CD8-positive, alpha-beta memory T cell (primary cell): ENCODE measurements around the gene PLA2G2D. TPM values are rescaled to one million over a fixed set of nuclear protein-coding genes. Genes with fewer than 3 reads are reported as not detected.

ENCODE experiments used
- CTCF ChIA-PET: fragments of 350-600 bp; sonication (Branson Sonifier 250); formaldehyde crosslinking; loops from one replicate; lab custom pipeline; 2021; ENCODE audit warnings: antibody characterized with exemption; lab: Charles Lee
- POLR2A ChIA-PET: fragments of 350-600 bp; sonication (Branson Sonifier 250); formaldehyde crosslinking; loops from one replicate; lab custom pipeline; 2021; ENCODE audit warnings: antibody characterized with exemption; lab: Charles Lee
- DNase-seq, 5 donors: peaks; one replicate each; pipeline versions ENCODE4 v3.0.0 to v3.0.0-alpha.2; 2020 to 2022; ENCODE audit warnings: mixed read lengths in 1 of 5
- H3K27ac ChIP-seq: one replicate; pipeline ENCODE4 v1.7.0; 2013; ENCODE audit warnings: low read depth, mild to moderate bottlenecking, low read length, moderate library complexity
- H3K27me3 ChIP-seq: 2 replicates; pipeline ENCODE4 v1.7.0; 2013; ENCODE audit warnings: low read length, mild to moderate bottlenecking; ENCODE audit not compliant: insufficient read depth, poor library complexity, severe bottlenecking
- H3K36me3 ChIP-seq: 2 replicates; pipeline ENCODE4 v1.7.0; 2013; ENCODE audit warnings: mild to moderate bottlenecking, low read length, moderate library complexity; ENCODE audit not compliant: insufficient read depth
- H3K4me1 ChIP-seq: 2 replicates; pipeline ENCODE4 v1.7.0; 2013; ENCODE audit warnings: mild to moderate bottlenecking, low read length, moderate library complexity; ENCODE audit not compliant: insufficient read depth
- H3K4me3 ChIP-seq: 2 replicates; pipeline ENCODE4 v1.7.0; 2013; ENCODE audit warnings: mild to moderate bottlenecking, low read length
- H3K9me3 ChIP-seq: 2 replicates; pipeline ENCODE4 v1.7.0; 2013; ENCODE audit warnings: mild to moderate bottlenecking, low read length
- H3K27ac Mint-ChIP-seq, 8 donors: one replicate each; pipeline ENCODE4 v1.8.0; 2020 to 2021; ENCODE audit warnings: mixed read lengths in 8 of 8, mild to moderate bottlenecking in 6 of 8, inconsistent platforms in 3 of 8, moderate library complexity in 3 of 8
- H3K27me3 Mint-ChIP-seq, 2 donors: one replicate each; pipeline ENCODE4 v1.8.0; 2020 to 2021; ENCODE audit warnings: mixed read lengths in 2 of 2, mild to moderate bottlenecking in 1 of 2, moderate library complexity in 1 of 2
- H3K36me3 Mint-ChIP-seq, 3 donors: one replicate each; pipeline ENCODE4 v1.8.0; 2020 to 2021; ENCODE audit warnings: mixed read lengths in 3 of 3, inconsistent platforms in 1 of 3, mild to moderate bottlenecking in 1 of 3
- H3K4me1 Mint-ChIP-seq, 3 donors: one replicate each; pipeline ENCODE4 v1.8.0; 2020 to 2021; ENCODE audit warnings: mixed read lengths in 3 of 3, inconsistent platforms in 1 of 3, mild to moderate bottlenecking in 1 of 3
- H3K4me3 Mint-ChIP-seq, 7 donors: one replicate each; pipeline ENCODE4 v1.8.0; 2020 to 2021; ENCODE audit warnings: mixed read lengths in 7 of 7, mild to moderate bottlenecking in 6 of 7, moderate library complexity in 4 of 7, inconsistent platforms in 2 of 7
- H3K9me3 Mint-ChIP-seq, 5 donors: one replicate each; pipeline ENCODE4 v1.8.0; 2020 to 2022; ENCODE audit warnings: mixed read lengths in 5 of 5, mild to moderate bottlenecking in 3 of 5, moderate library complexity in 2 of 5, inconsistent platforms in 1 of 5
- polyA plus RNA-seq: library from polyadenylated mRNA; unstranded; fragments of 300-500 nt; fragmentation: Illumina TruSeq; gene quantifications from one replicate; pipeline ENCODE4 v1.2.3, GENCODE V29; 2021
- total RNA-seq, 2 experiments: library from RNA; stranded (reverse); gene quantifications; one replicate each; pipeline ENCODE4 v1.2.3, GENCODE V29; 2021

The PLA2G2D gene
- total and polyA plus RNA-seq, 3 experiments from 2014 or later = not detected

DNA sequence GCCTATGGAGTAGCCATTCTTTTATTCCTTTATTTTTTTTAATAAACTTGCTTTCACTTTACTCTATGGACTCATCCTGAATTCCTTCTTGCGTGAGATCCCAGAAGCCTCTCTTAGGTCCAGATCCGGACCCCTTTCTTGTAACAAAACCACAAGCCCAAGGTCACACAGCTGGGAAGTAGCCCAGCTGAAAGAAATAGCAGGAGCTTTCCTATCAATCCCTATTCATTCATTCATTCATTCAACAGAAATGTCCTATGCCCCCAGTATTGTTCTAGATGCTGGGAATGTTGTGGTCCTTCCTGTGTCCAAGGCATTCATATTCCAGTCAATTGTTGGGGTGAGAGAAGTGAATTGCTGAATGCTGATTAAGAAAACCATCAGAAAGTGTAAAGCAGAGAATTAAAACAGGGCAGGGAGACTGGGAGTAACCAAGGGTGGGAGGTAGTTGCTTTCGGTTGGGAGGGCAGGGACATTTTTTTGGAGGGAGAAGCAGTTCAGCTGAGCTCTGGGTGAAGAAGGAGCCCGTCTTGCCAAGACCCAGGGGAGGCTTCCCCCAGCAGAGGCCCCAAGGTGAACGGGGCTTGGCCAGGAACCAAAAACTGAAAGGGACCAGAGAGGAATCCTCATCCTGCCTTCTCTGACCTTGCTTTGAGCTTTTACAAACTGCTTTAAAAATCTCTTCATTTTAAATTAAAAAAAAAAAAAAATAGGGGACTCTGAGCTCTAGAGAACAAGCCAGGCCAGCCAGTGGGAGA, 10.8 kb downstream of the PLA2G2D start:
- Mint-ChIP-seq H3K36me3 (no peaks in the 10 kb centered on the region), H3K27ac (peak overlapping the region in 2 of 8 donors; percentile 8), H3K27me3 (peaks cover 11 to 20% of the 10 kb centered on the region in 2 donors), H3K4me1 (no peaks in the 10 kb centered on the region), H3K9me3 (no peaks in the 10 kb centered on the region), H3K4me3 (no peak overlapping the region)
- Histone ChIP-seq H3K4me1 (no peaks in the 10 kb centered on the region), H3K9me3 (no peaks in the 10 kb centered on the region), H3K27me3 (no peaks in the 10 kb centered on the region), H3K36me3 (no peaks in the 10 kb centered on the region), H3K27ac (no peak overlapping the region), H3K4me3 (no peak overlapping the region)
- ChIA-PET POLR2A (no interaction called here), CTCF (no interaction called here)
- DNase-seq = no peak

GRCh38 chr1:20107796-20108195, 11.5 kb downstream of the PLA2G2D start:
- Mint-ChIP-seq H3K27me3 (peaks cover 8 to 18% of the 10 kb centered on the region in 2 donors), H3K36me3 (no peaks in the 10 kb centered on the region), H3K27ac (no peak overlapping the region), H3K4me3 (no peak overlapping the region), H3K4me1 (no peaks in the 10 kb centered on the region), H3K9me3 (no peaks in the 10 kb centered on the region)
- Histone ChIP-seq H3K36me3 (no peaks in the 10 kb centered on the region), H3K27me3 (no peaks in the 10 kb centered on the region), H3K4me1 (no peaks in the 10 kb centered on the region), H3K9me3 (no peaks in the 10 kb centered on the region), H3K27ac (no peak overlapping the region), H3K4me3 (no peak overlapping the region)
- CTCF ChIA-PET = no interaction called here
- POLR2A ChIA-PET = no interaction called here
- DNase-seq = no peak

GRCh38 chr1:20107351-20107750, 12.0 kb downstream of the PLA2G2D start:
- no peaks in the 10 kb centered on the region for H3K27me3 ChIP-seq
- H3K36me3 ChIP-seq = no peaks in the 10 kb centered on the region
- H3K27ac Mint-ChIP-seq = no peak overlapping the region
- H3K27ac ChIP-seq = no peak overlapping the region
- H3K4me3 ChIP-seq = no peak overlapping the region
- no peaks in the 10 kb centered on the region for H3K9me3 Mint-ChIP-seq
- H3K27me3 Mint-ChIP-seq = peaks cover 8 to 17% of the 10 kb centered on the region in 2 donors
- H3K9me3 ChIP-seq = no peaks in the 10 kb centered on the region
- H3K4me1 Mint-ChIP-seq = no peaks in the 10 kb centered on the region
- no peak overlapping the region for H3K4me3 Mint-ChIP-seq
- no peak for DNase-seq
- ChIA-PET CTCF (no interaction called here), POLR2A (no interaction called here)
- H3K36me3 Mint-ChIP-seq = no peaks in the 10 kb centered on the region
- H3K4me1 ChIP-seq = no peaks in the 10 kb centered on the region

GRCh38 chr1:20105856-20106255, 13.5 kb downstream of the PLA2G2D start:
- H3K4me3 Mint-ChIP-seq = no peak overlapping the region
- Histone ChIP-seq H3K9me3 (no peaks in the 10 kb centered on the region), H3K27ac (no peak overlapping the region), H3K4me1 (no peaks in the 10 kb centered on the region), H3K4me3 (no peak overlapping the region), H3K36me3 (no peaks in the 10 kb centered on the region), H3K27me3 (no peaks in the 10 kb centered on the region)
- POLR2A ChIA-PET = no interaction called here
- no peak for DNase-seq
- no peak overlapping the region for H3K27ac Mint-ChIP-seq
- CTCF ChIA-PET = no interaction called here
- peaks cover 8 to 15% of the 10 kb centered on the region in 2 donors for H3K27me3 Mint-ChIP-seq
- no peaks in the 10 kb centered on the region for H3K4me1 Mint-ChIP-seq
- no peaks in the 10 kb centered on the region for H3K36me3 Mint-ChIP-seq
- no peaks in the 10 kb centered on the region for H3K9me3 Mint-ChIP-seq

- Histone ChIP-seq H3K27me3 (no peaks in the 10 kb centered on the region), H3K4me1 (no peaks in the 10 kb centered on the region), H3K27ac (no peak overlapping the region), H3K9me3 (no peaks in the 10 kb centered on the region), H3K4me3 (no peak overlapping the region), H3K36me3 (no peaks in the 10 kb centered on the region)
- H3K4me1 Mint-ChIP-seq = no peaks in the 10 kb centered on the region
- H3K27me3 Mint-ChIP-seq = peaks cover 4 to 10% of the 10 kb centered on the region in 2 donors
- no peaks in the 10 kb centered on the region for H3K9me3 Mint-ChIP-seq
- no peaks in the 10 kb centered on the region for H3K36me3 Mint-ChIP-seq
- H3K27ac Mint-ChIP-seq = no peak overlapping the region
- no peak overlapping the region for H3K4me3 Mint-ChIP-seq
- ChIA-PET POLR2A (no interaction called here), CTCF (no interaction called here)
- DNase-seq = no peak
These were observed 16.5 kb downstream of the PLA2G2D start for GRCh38 chr1:20102875-20103274.

DNA sequence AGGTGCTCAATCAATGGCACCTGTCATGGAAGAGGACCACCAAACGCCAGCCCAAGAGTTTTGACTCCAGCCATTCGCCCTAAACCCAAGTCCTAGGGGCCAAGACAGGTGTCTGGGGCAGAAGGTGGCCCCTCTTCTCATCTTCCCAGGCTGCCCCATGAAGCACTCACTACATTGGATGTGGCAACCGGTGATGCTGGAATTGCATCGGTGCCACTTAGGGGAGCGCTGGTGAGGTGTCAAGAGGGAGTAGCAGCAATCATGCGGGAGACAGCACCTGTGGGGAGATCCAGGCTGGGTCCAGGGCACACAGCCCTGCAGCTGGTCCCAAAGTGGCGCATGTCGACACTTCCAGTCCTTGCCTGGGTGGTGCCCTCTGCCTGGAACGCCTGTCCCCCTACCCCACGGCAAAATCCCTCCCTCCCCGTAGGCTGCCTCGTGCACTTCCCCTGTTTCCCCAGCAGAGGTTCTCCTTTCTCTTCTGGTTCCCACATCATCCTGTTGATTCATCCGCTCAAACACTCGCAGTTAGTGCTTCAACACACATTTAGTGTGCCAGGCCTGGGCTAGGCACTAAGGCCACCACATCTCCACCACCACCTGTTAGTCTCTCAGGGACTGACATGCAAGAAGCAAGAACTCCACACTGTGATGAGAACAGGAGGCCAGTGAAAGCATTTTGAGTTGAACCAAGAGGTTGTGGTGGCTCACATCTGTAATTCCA, 18.5 kb downstream of the PLA2G2D start:
- CTCF ChIA-PET = no interaction called here
- POLR2A ChIA-PET = no interaction called here
- peak overlapping the region in 2 of 8 donors; percentile 51 to 58 for H3K27ac Mint-ChIP-seq

GRCh38 chr1:20099533-20099932, 19.8 kb downstream of the PLA2G2D start:
- H3K4me3 Mint-ChIP-seq = no peak overlapping the region
- Histone ChIP-seq H3K9me3 (no peaks in the 10 kb centered on the region), H3K27me3 (no peaks in the 10 kb centered on the region), H3K36me3 (no peaks in the 10 kb centered on the region), H3K4me1 (no peaks in the 10 kb centered on the region), H3K4me3 (no peak overlapping the region), H3K27ac (no peak overlapping the region)
- ChIA-PET POLR2A (no interaction called here), CTCF (no interaction called here)
- H3K4me1 Mint-ChIP-seq = no peaks in the 10 kb centered on the region
- no peak overlapping the region for H3K27ac Mint-ChIP-seq
- peaks cover 8 to 10% of the 10 kb centered on the region in 2 donors for H3K27me3 Mint-ChIP-seq
- peaks cover 0 to 3% (median 0%) of the 10 kb centered on the region in 3 donors for H3K36me3 Mint-ChIP-seq
- no peaks in the 10 kb centered on the region for H3K9me3 Mint-ChIP-seq
- no peak for DNase-seq

More for the DNA sequence above, 18.5 kb downstream of the PLA2G2D start:
- Histone ChIP-seq H3K27me3 (no peaks in the 10 kb centered on the region), H3K4me3 (no peak overlapping the region), H3K36me3 (no peaks in the 10 kb centered on the region), H3K9me3 (no peaks in the 10 kb centered on the region), H3K27ac (no peak overlapping the region), H3K4me1 (no peaks in the 10 kb centered on the region)
- peaks cover 8 to 10% of the 10 kb centered on the region in 2 donors for H3K27me3 Mint-ChIP-seq
- H3K4me1 Mint-ChIP-seq = no peaks in the 10 kb centered on the region
- peaks cover 0 to 3% (median 0%) of the 10 kb centered on the region in 3 donors for H3K36me3 Mint-ChIP-seq
- H3K9me3 Mint-ChIP-seq = no peaks in the 10 kb centered on the region
- H3K4me3 Mint-ChIP-seq = no peak overlapping the region
- DNase-seq = no peak

GRCh38 chr1:20096840-20097447, 22.4 kb downstream of the PLA2G2D start:
- no peak overlapping the region for H3K4me3 Mint-ChIP-seq
- Histone ChIP-seq H3K27ac (no peak overlapping the region), H3K27me3 (no peaks in the 10 kb centered on the region), H3K36me3 (no peaks in the 10 kb centered on the region), H3K9me3 (no peaks in the 10 kb centered on the region), H3K4me3 (no peak overlapping the region), H3K4me1 (no peaks in the 10 kb centered on the region)
- no peak for DNase-seq
- no peaks in the 10 kb centered on the region for H3K4me1 Mint-ChIP-seq
- peaks cover 5 to 6% of the 10 kb centered on the region in 2 donors for H3K27me3 Mint-ChIP-seq
- H3K36me3 Mint-ChIP-seq = peaks cover 0 to 3% (median 0%) of the 10 kb centered on the region in 3 donors
- no peaks in the 10 kb centered on the region for H3K9me3 Mint-ChIP-seq
- no peak overlapping the region for H3K27ac Mint-ChIP-seq
- CTCF ChIA-PET = no interaction called here
- POLR2A ChIA-PET = no interaction called here
